Astrocyte (in vitro differentiated cells and primary cell): ENCODE results near the gene FAM53B. TPM values are rescaled to one million over a fixed set of nuclear protein-coding genes. Genes with fewer than 3 reads are reported as not detected.

Experiments used
- DNase-seq: peaks from one replicate; pipeline ENCODE4 v3.0.0-alpha.2; 2010; ENCODE audit warnings: low read depth
- FAIRE-seq: peaks from 2 replicates; lab custom pipeline; 2011; peaks lifted over from hg19 to GRCh38; lab: Jason Lieb, UNC
- H2AFZ ChIP-seq: 2 replicates; pipeline ENCODE4 v1.6.0; 2012; ENCODE audit warnings: low read depth, low read length, inconsistent platforms
- H3K27ac ChIP-seq: 2 replicates; pipeline ENCODE4 v1.5.1; 2011; ENCODE audit warnings: low read depth, low read length, inconsistent platforms
- H3K27me3 ChIP-seq: 2 replicates; pipeline ENCODE4 v1.6.0; 2011; ENCODE audit warnings: low read length, inconsistent platforms; ENCODE audit not compliant: insufficient read depth
- H3K36me3 ChIP-seq: 2 replicates; pipeline ENCODE4 v1.5.1; 2011; ENCODE audit warnings: low read length, inconsistent platforms; ENCODE audit not compliant: insufficient read depth
- H3K4me1 ChIP-seq: 2 replicates; pipeline ENCODE4 v1.5.1; 2011; ENCODE audit warnings: low read length, inconsistent platforms; ENCODE audit not compliant: insufficient read depth
- H3K4me2 ChIP-seq: 2 replicates; pipeline ENCODE4 v1.6.0; 2012; ENCODE audit warnings: low read length, inconsistent platforms
- H3K4me3 ChIP-seq: 2 replicates; pipeline ENCODE4 v1.5.1; 2011; ENCODE audit warnings: low read depth, mild to moderate bottlenecking, low read length, inconsistent platforms; ENCODE audit not compliant: insufficient read depth
- H3K79me2 ChIP-seq: 2 replicates; pipeline ENCODE4 v1.6.0; 2012; ENCODE audit warnings: mild to moderate bottlenecking, low read length, inconsistent platforms; ENCODE audit not compliant: insufficient read depth
- H3K9ac ChIP-seq: 2 replicates; pipeline ENCODE4 v1.6.0; 2012; ENCODE audit warnings: mild to moderate bottlenecking, low read length, inconsistent platforms
- H3K9me3 ChIP-seq: 2 replicates; pipeline ENCODE4 v1.5.1; 2012; ENCODE audit warnings: low read depth, mild to moderate bottlenecking, low read length, inconsistent platforms; ENCODE audit not compliant: insufficient read depth
- H4K20me1 ChIP-seq: 2 replicates; pipeline ENCODE4 v1.6.0; 2012; ENCODE audit warnings: low read length, inconsistent platforms; ENCODE audit not compliant: insufficient read depth
- H3K27ac Mint-ChIP-seq: one replicate; pipeline ENCODE4 v1.8.0; 2021; ENCODE audit warnings: mild to moderate bottlenecking, mixed read lengths; ENCODE audit not compliant: unreplicated experiment
- H3K27me3 Mint-ChIP-seq: one replicate; pipeline ENCODE4 v1.8.0; 2021; ENCODE audit warnings: low read depth, mixed read lengths; ENCODE audit not compliant: unreplicated experiment
- H3K36me3 Mint-ChIP-seq: one replicate; pipeline ENCODE4 v1.8.0; 2021; ENCODE audit warnings: low read depth, mixed read lengths; ENCODE audit not compliant: unreplicated experiment
- H3K4me1 Mint-ChIP-seq: one replicate; pipeline ENCODE4 v1.8.0; 2021; ENCODE audit warnings: low read depth, mixed read lengths; ENCODE audit not compliant: unreplicated experiment
- H3K4me3 Mint-ChIP-seq: one replicate; pipeline ENCODE4 v1.8.0; 2021; ENCODE audit warnings: mild to moderate bottlenecking, moderate library complexity, mixed read lengths; ENCODE audit not compliant: unreplicated experiment
- H3K9me3 Mint-ChIP-seq: one replicate; pipeline ENCODE4 v1.8.0; 2021; ENCODE audit warnings: mild to moderate bottlenecking, mixed read lengths; ENCODE audit not compliant: unreplicated experiment
- EZH2 ChIP-seq: IDR thresholded peaks from 2 replicates; pipeline ENCODE4 v1.6.1; 2012; ENCODE audit warnings: mild to moderate bottlenecking, low read length, inconsistent platforms; ENCODE audit not compliant: insufficient read depth
- total RNA-seq: library from RNA; stranded (reverse); gene quantifications from 2 replicates; pipeline ENCODE4 v1.2.1, GENCODE V29; 2021
- TF ChIP-seq, protein P1 (sequence below): IDR thresholded peaks from 2 replicates; pipeline ENCODE4 v1.5.1; 2011; ENCODE audit warnings: low read depth, mild to moderate bottlenecking, inconsistent platforms, low read length, moderate library complexity; ENCODE audit not compliant: insufficient read depth

FAM53B gene
- total RNA-seq, 1 donor from 2014 or later = 12.9 TPM

DNA sequence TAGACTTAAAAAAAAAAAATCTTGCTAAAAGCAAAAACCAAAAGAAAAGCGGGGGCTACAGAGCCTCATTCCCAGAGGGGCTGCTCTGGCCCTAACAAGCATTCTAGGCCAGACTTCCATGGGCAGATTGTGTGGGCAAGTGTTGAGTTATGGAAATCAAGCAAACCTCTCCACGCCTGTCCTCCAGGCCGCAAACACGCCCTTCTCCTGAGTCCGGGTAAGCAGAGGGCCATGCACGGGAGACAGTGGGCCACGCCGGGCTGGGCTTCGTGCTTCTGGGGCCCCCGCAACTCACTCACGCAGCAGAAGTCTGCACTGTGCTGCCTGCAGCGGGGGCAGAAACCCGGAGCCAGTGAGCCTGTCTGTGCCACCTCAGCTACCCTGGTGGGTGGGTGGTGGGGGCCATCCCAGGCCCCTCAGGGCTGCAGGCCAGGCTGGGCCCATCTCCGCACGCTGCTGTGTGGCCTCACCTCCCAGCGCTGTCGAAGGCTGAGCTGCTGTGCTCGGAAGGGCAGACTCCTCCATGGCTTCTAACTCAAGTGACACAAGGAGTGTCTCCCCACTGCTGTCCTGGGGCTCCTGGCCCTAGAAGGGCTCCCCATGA lies 125.6 kb downstream of the FAM53B start:
- DNase-seq = no peak
- no peak for FAIRE-seq
- peaks cover 5% of the 10 kb centered on the region for H3K36me3 Mint-ChIP-seq

DNA sequence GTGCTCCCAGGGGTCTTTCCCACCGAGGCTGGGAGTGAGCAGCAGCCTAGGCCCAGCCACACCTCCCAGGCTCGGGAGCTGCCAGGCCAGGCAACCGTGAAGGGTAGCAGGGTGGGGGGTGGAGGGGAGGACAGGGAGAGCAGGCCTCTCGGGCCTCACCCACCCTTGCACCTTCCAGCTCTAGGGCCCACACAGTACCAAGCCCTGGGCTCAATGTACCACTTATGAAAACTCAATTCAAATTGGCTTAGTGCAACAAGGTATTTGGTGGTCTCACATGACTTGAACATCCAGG lies 127.4 kb downstream of the FAM53B start:
- no peak overlapping the region for H3K4me3 Mint-ChIP-seq
- Histone ChIP-seq H3K4me2 (no peak overlapping the region), H3K27me3 (no peaks in the 10 kb centered on the region), H3K4me3 (no peak overlapping the region), H3K36me3 (no peaks in the 10 kb centered on the region), H3K9ac (no peak overlapping the region), H2AFZ (no peak overlapping the region), H3K79me2 (no peaks in the 10 kb centered on the region), H4K20me1 (peaks cover 5% of the 10 kb centered on the region), H3K9me3 (no peaks in the 10 kb centered on the region), H3K27ac (no peak overlapping the region), H3K4me1 (no peaks in the 10 kb centered on the region)
- H3K4me1 Mint-ChIP-seq = peaks cover 7% of the 10 kb centered on the region
- H3K27ac Mint-ChIP-seq = no peak overlapping the region
- FAIRE-seq (no peak), DNase-seq (no peak)
- no peak for TF ChIP-seq EZH2
- TF ChIP-seq, protein P1, sequence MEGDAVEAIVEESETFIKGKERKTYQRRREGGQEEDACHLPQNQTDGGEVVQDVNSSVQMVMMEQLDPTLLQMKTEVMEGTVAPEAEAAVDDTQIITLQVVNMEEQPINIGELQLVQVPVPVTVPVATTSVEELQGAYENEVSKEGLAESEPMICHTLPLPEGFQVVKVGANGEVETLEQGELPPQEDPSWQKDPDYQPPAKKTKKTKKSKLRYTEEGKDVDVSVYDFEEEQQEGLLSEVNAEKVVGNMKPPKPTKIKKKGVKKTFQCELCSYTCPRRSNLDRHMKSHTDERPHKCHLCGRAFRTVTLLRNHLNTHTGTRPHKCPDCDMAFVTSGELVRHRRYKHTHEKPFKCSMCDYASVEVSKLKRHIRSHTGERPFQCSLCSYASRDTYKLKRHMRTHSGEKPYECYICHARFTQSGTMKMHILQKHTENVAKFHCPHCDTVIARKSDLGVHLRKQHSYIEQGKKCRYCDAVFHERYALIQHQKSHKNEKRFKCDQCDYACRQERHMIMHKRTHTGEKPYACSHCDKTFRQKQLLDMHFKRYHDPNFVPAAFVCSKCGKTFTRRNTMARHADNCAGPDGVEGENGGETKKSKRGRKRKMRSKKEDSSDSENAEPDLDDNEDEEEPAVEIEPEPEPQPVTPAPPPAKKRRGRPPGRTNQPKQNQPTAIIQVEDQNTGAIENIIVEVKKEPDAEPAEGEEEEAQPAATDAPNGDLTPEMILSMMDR = no peak
- peaks cover 5% of the 10 kb centered on the region for H3K36me3 Mint-ChIP-seq
- no peaks in the 10 kb centered on the region for H3K27me3 Mint-ChIP-seq
- H3K9me3 Mint-ChIP-seq = no peaks in the 10 kb centered on the region

More for the DNA sequence above, 125.6 kb downstream of the FAM53B start:
- Mint-ChIP-seq H3K9me3 (no peaks in the 10 kb centered on the region), H3K4me3 (no peak overlapping the region), H3K27me3 (no peaks in the 10 kb centered on the region), H3K27ac (no peak overlapping the region), H3K4me1 (peaks cover 7% of the 10 kb centered on the region)
- no peak overlapping the region for H3K9ac ChIP-seq
- H3K4me2 ChIP-seq = no peak overlapping the region
- H2AFZ ChIP-seq = no peak overlapping the region
- H4K20me1 ChIP-seq = peaks cover 7% of the 10 kb centered on the region
- H3K79me2 ChIP-seq = no peaks in the 10 kb centered on the region
- H3K4me3 ChIP-seq = no peak overlapping the region
- no peaks in the 10 kb centered on the region for H3K27me3 ChIP-seq
- H3K9me3 ChIP-seq = no peaks in the 10 kb centered on the region
- H3K36me3 ChIP-seq = no peaks in the 10 kb centered on the region
- H3K27ac ChIP-seq = no peak overlapping the region
- TF ChIP-seq, protein P1 = no peak
- no peak for TF ChIP-seq EZH2
- H3K4me1 ChIP-seq = no peaks in the 10 kb centered on the region

DNA sequence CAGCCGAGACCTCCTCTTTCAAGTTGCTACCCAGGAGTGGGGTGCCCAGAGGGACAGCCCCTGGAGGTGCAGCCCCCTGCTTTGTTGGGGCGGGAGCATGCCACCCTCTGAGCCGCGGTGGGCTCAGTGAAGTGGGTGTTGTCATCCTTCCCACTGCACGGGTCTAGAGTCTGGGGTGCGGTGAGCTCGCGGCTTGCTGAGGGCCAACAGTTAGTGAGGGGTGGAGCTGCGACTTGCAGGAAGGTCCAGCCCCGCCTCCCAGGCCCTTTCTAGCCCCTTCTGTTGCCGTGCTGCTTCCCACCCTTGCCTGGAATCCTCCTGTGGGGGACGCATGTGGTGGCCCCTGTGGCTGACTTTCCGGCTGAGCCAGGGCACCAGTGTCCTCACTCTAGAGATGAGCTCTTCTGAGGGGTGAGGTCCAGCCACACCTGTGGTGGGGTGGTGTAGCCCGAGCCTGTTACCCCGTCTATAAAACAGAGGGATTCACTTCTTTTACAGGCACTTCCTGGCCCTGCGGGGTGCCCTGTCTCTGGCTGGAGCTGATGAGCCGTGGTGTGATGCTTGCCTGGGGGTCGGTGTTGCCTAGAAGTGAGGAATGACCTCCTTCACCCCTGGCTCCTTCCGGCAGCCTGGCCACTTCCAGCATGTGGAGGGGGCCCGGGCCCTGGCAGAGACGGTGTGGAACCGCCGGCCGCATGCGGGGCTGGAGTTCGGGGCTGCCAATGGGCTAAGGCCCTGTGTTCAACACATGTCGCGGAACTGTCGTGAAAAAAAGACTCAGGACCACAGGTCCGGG lies 127.9 kb downstream of the FAM53B start:
- no peak overlapping the region for H3K4me3 Mint-ChIP-seq

More for the DNA sequence above, 127.9 kb downstream of the FAM53B start:
- Histone ChIP-seq H3K27me3 (no peaks in the 10 kb centered on the region), H3K36me3 (no peaks in the 10 kb centered on the region), H3K79me2 (no peaks in the 10 kb centered on the region), H2AFZ (no peak overlapping the region), H3K4me2 (no peak overlapping the region), H3K27ac (no peak overlapping the region), H3K9me3 (no peaks in the 10 kb centered on the region), H3K4me1 (no peaks in the 10 kb centered on the region), H4K20me1 (peaks cover 5% of the 10 kb centered on the region), H3K4me3 (no peak overlapping the region), H3K9ac (no peak overlapping the region)
- no peak for FAIRE-seq
- H3K27ac Mint-ChIP-seq = no peak overlapping the region
- TF ChIP-seq, protein P1 = no peak
- no peak for TF ChIP-seq EZH2
- no peaks in the 10 kb centered on the region for H3K9me3 Mint-ChIP-seq
- no peak for DNase-seq
- H3K27me3 Mint-ChIP-seq = no peaks in the 10 kb centered on the region
- H3K36me3 Mint-ChIP-seq = peaks cover 5% of the 10 kb centered on the region
- H3K4me1 Mint-ChIP-seq = peaks cover 7% of the 10 kb centered on the region
